HCT116 (cell line): ENCODE data around the gene ABHD1. TPM values are rescaled to one million over a fixed set of nuclear protein-coding genes. Genes with fewer than 3 reads are reported as not detected.

Source experiments
- ATAC-seq: fragments of 200-7000 bp; cut with Tn5 transposase; 2 replicates; pipeline ENCODE4 v1.9.1; 2020; ENCODE audit warnings: mild to moderate bottlenecking, moderate library complexity
- BruUV-seq: library from RNA; stranded (reverse); fragments of 400-500 nt; replicated peaks from 2 replicates; lab custom pipeline; 2021; lab: Mats Ljungman, UMichigan
- CTCF ChIA-PET: fragments of 300-600 bp; sonication (Branson Sonifier 250); formaldehyde crosslinking; loops from one replicate; lab custom pipeline; 2021; ENCODE audit warnings: antibody characterized with exemption; lab: Charles Lee
- POLR2A ChIA-PET: fragments of 300-600, 350-600 bp; sonication (Branson Sonifier 250); formaldehyde crosslinking; loops from one replicate; lab custom pipeline; 2021; ENCODE audit warnings: antibody characterized with exemption; lab: Charles Lee
- RAD21 ChIA-PET, 2 experiments: fragments of 300-600 bp; sonication (Branson Sonifier 250); formaldehyde crosslinking; loops; one replicate each; lab custom pipeline; 2023; ENCODE audit warnings: low total read pairs in 2 of 2; ENCODE audit not compliant: uncharacterized antibody in 2 of 2, unreplicated experiment in 2 of 2, low non-redundant PET in 1 of 2; lab: Charles Lee
- DNase-seq: peaks from one replicate; pipeline ENCODE4 v3.0.0-alpha.2; 2010; ENCODE audit warnings: low read depth, low spot score
- H2AFZ ChIP-seq: fragments of 200-600 bp; shearing (Covaris generic), sonication (generic); 2 replicates; pipeline ENCODE4 v1.6.1; 2017; ENCODE audit warnings: low read depth, mixed run types, mixed read lengths, antibody characterized with exemption, low read length; ENCODE audit not compliant: poor library complexity, severe bottlenecking
- H3K27ac ChIP-seq: 2 replicates; pipeline ENCODE4 v1.5.1; 2012; ENCODE audit warnings: low read depth, low read length
- H3K27me3 ChIP-seq: fragments of 200-600 bp; sonication (generic); 2 replicates; pipeline ENCODE4 v1.6.1; 2016; ENCODE audit warnings: mixed run types, low read length, mixed read lengths; ENCODE audit not compliant: insufficient read depth
- H3K36me3 ChIP-seq, 2 experiments: fragments of 200-500 bp in 1 of 2; fragments of 200-600 bp in 1 of 2; sonication (Bioruptor generic) in 1 of 2; sonication (generic) in 1 of 2; 2 replicates each; pipeline versions ENCODE4 v1.5.1 to v1.6.1; 2014 to 2016; ENCODE audit warnings: low read length in 2 of 2, inconsistent platforms in 1 of 2, mixed read lengths in 1 of 2, mixed run types in 1 of 2; ENCODE audit not compliant: insufficient read depth in 2 of 2, control insufficient read depth in 1 of 2
- H3K4me1 ChIP-seq, 2 experiments: fragments of 200-600 bp in 1 of 2; sonication (generic) in 1 of 2; 2 replicates each; pipeline versions ENCODE4 v1.5.1 to v1.6.1; 2012 to 2017; ENCODE audit warnings: low read length in 2 of 2, inconsistent platforms in 1 of 2, mild to moderate bottlenecking in 1 of 2, mixed read lengths in 1 of 2, mixed run types in 1 of 2, moderate library complexity in 1 of 2; ENCODE audit not compliant: insufficient read depth in 2 of 2, control insufficient read depth in 1 of 2
- H3K4me2 ChIP-seq: fragments of 200-600 bp; sonication (generic); 2 replicates; pipeline ENCODE4 v1.6.1; 2017; ENCODE audit warnings: mixed run types, low read length, mixed read lengths
- H3K4me3 ChIP-seq, 2 experiments: fragments of 200-600 bp in 1 of 2; sonication (generic) in 1 of 2; replicated peaks in 1 of 2; 2 replicates each; pipeline ENCODE4 v1.5.1; 2011 to 2016; ENCODE audit warnings: low read length in 2 of 2, control low read depth in 1 of 2, low read depth in 1 of 2, mild to moderate bottlenecking in 1 of 2, mixed read lengths in 1 of 2, mixed run types in 1 of 2
- H3K79me2 ChIP-seq: fragments of 200-600 bp; sonication (generic); 2 replicates; pipeline ENCODE4 v1.6.1; 2017; ENCODE audit warnings: mild to moderate bottlenecking, mixed run types, low read length, moderate library complexity, mixed read lengths; ENCODE audit not compliant: insufficient read depth
- H3K9ac ChIP-seq: fragments of 200-600 bp; sonication (generic); 2 replicates; pipeline ENCODE4 v1.6.1; 2016; ENCODE audit warnings: low read length, mixed read lengths
- H3K9me2 ChIP-seq: fragments of 200-600 bp; sonication (generic), shearing (Covaris generic); 2 replicates; pipeline ENCODE4 v1.6.1; 2017; ENCODE audit warnings: mixed run types, mild to moderate bottlenecking, moderate library complexity; ENCODE audit not compliant: insufficient read depth
- H3K9me3 ChIP-seq, 2 experiments: fragments of 200-500 bp in 1 of 2; fragments of 200-600 bp in 1 of 2; sonication (Bioruptor generic) in 1 of 2; sonication (generic) in 1 of 2; 2 replicates each; pipeline ENCODE4 v1.6.1; 2014 to 2017; ENCODE audit warnings: low read length in 2 of 2, mixed read lengths in 2 of 2, inconsistent platforms in 1 of 2, low read depth in 1 of 2, mild to moderate bottlenecking in 1 of 2, mixed run types in 1 of 2, moderate library complexity in 1 of 2; ENCODE audit not compliant: control insufficient read depth in 1 of 2, insufficient read depth in 1 of 2
- H4K20me1 ChIP-seq: fragments of 200-600 bp; sonication (generic), shearing (Covaris generic); 2 replicates; pipeline ENCODE4 v1.6.1; 2017; ENCODE audit warnings: mixed run types, mild to moderate bottlenecking, moderate library complexity; ENCODE audit not compliant: insufficient read depth
- ATF3 ChIP-seq: IDR thresholded peaks from 2 replicates; pipeline ENCODE4 v1.6.1; 2012
- CEBPB ChIP-seq: IDR thresholded peaks from 2 replicates; pipeline ENCODE4 v1.6.1; 2012; ENCODE audit warnings: low read depth
- CTCF ChIP-seq, 3 experiments: fragments of 200-600 bp in 1 of 3; sonication (generic) in 1 of 3; IDR thresholded peaks in 2 of 3; conservative IDR thresholded peaks in 1 of 3; 2 replicates each; pipeline ENCODE4 v1.5.1; 2012 to 2017; ENCODE audit warnings: low read depth in 2 of 3, low read length in 2 of 3, antibody characterized with exemption in 1 of 3, borderline replicate concordance in 1 of 3, control low read depth in 1 of 3, mild to moderate bottlenecking in 1 of 3, mixed read lengths in 1 of 3, mixed run types in 1 of 3, moderate library complexity in 1 of 3; ENCODE audit not compliant: insufficient read depth in 1 of 3
- FOSL1 ChIP-seq: IDR thresholded peaks from 2 replicates; pipeline ENCODE4 v1.6.1; 2012; ENCODE audit warnings: low read depth
- MAX ChIP-seq: IDR thresholded peaks from 2 replicates; pipeline ENCODE4 v1.6.1; 2012
- POLR2AphosphoS5 ChIP-seq: IDR thresholded peaks from 2 replicates; pipeline ENCODE4 v1.6.1; 2011; ENCODE audit warnings: mild to moderate bottlenecking, low read depth, low read length, moderate library complexity
- RAD21 ChIP-seq: IDR thresholded peaks from 2 replicates; pipeline ENCODE4 v1.6.1; 2012; ENCODE audit warnings: low read depth, mild to moderate bottlenecking
- SIN3A ChIP-seq: IDR thresholded peaks from 2 replicates; pipeline ENCODE4 v1.6.1; 2012; ENCODE audit warnings: low read depth
- SRF ChIP-seq: IDR thresholded peaks from 2 replicates; pipeline ENCODE4 v1.6.1; 2012; ENCODE audit warnings: low read depth
- TCF7L2 ChIP-seq: IDR thresholded peaks from 2 replicates; pipeline ENCODE4 v1.7.0; 2011; ENCODE audit warnings: borderline replicate concordance, inconsistent platforms; ENCODE audit not compliant: insufficient read depth, insufficient read length; ENCODE audit errors: extremely low read depth
- YY1 ChIP-seq: IDR thresholded peaks from 2 replicates; pipeline ENCODE4 v1.6.1; 2011; ENCODE audit warnings: low read length, low read depth, moderate library complexity, mild to moderate bottlenecking; ENCODE audit not compliant: insufficient replicate concordance; ENCODE audit errors: extremely low read depth
- ZBTB33 ChIP-seq: IDR thresholded peaks from 2 replicates; pipeline ENCODE4 v1.6.1; 2011; ENCODE audit warnings: mild to moderate bottlenecking, low read length, moderate library complexity; ENCODE audit not compliant: insufficient replicate concordance; ENCODE audit errors: extremely low read depth
- ZNF274 ChIP-seq: fragments of 200-500 bp; sonication (Bioruptor generic); IDR thresholded peaks from 2 replicates; pipeline ENCODE4 v1.6.1; 2014; ENCODE audit warnings: mild to moderate bottlenecking, low read depth, low read length, inconsistent platforms
- intact Hi-C: fragments of 100-400 bp; cut with micrococcal nuclease; formaldehyde crosslinking; loops from 2 replicates; pipeline ENCODE4 v1.10.0; 2022
- total RNA-seq: library from RNA; stranded (reverse); gene quantifications from one replicate; pipeline ENCODE4 v1.2.1, GENCODE V29; 2021; ENCODE audit not compliant: unreplicated experiment

ABHD1 gene
- total RNA-seq, 1 experiment from 2014 or later, result not detected

- no peak for DNase-seq
- TF ChIP-seq RAD21 (no peak), ZNF274 (no peak), ZBTB33 (no peak), CEBPB (no peak), MAX (no peak), POLR2AphosphoS5 (no peak), SIN3A (no peak), SRF (no peak), CTCF (IDR thresholded peaks at IDR 0.05 in 2 of 3, conservative IDR thresholded peaks at IDR 0.05 in 1 of 3; ENCODE audit: borderline replicate concordance in 1 of 3, insufficient read depth in 1 of 3, low read depth in 2 of 3, low read length in 2 of 3) (no peak), TCF7L2 (no peak), ATF3 (no peak), YY1 (no peak), FOSL1 (no peak)
- no peaks in the 10 kb centered on the region for H3K9me2 ChIP-seq
- peaks cover 0 to 17% of the 10 kb centered on the region in 2 experiments; a peak in 3 of 4 replicates for H3K4me1 ChIP-seq
- peak overlapping the region; percentile 56 for H3K9ac ChIP-seq
- ATAC-seq, result peak; percentile 28
- peak overlapping the region; percentile 40 to 53 for H3K4me3 ChIP-seq
- no peaks in the 10 kb centered on the region for H3K36me3 ChIP-seq
- H3K79me2 ChIP-seq, result no peaks in the 10 kb centered on the region
- CTCF ChIA-PET, result no interaction called here
- H3K27ac ChIP-seq, result peak overlapping the region; percentile 41; the same call in 1 of the 2 replicates
- intact Hi-C loops, result no loop called here
- no TSS peak for BruUV-seq
- POLR2A ChIA-PET, result no interaction called here
- H2AFZ ChIP-seq, result no peak overlapping the region
- H4K20me1 ChIP-seq, result no peaks in the 10 kb centered on the region
- peak overlapping the region; percentile 76 for H3K4me2 ChIP-seq
- RAD21 ChIA-PET, result no interaction called here
- H3K27me3 ChIP-seq, result no peaks in the 10 kb centered on the region
- H3K9me3 ChIP-seq, result no peaks in the 10 kb centered on the region
Observed at GRCh38 chr2:27117995-27118524, 5.6 kb upstream of the ABHD1 start.
